Upper lobe of left lung (tissue), 4 donors: ENCODE data around the gene EHF.

Experiments
- CTCF ChIP-seq, 6 experiments: fragments of 450-650 bp in 4 of 6; fragments of 200-600 bp in 2 of 6; sonication (generic) in 2 of 6; IDR thresholded peaks; one replicate each; pipeline ENCODE4 v1.5.1; 2016 to 2019; ENCODE audit warnings: antibody characterized with exemption in 6 of 6
- POLR2AphosphoS5 ChIP-seq, 2 donors: sonication (generic); formaldehyde crosslinking; IDR thresholded peaks; one replicate each; pipeline ENCODE4 v1.5.1; 2017; ENCODE audit warnings: antibody characterized with exemption in 2 of 2

- no peak for TF ChIP-seq CTCF (IDR thresholded peaks at IDR 0.05)
- no peak for TF ChIP-seq POLR2AphosphoS5 (IDR thresholded peaks at IDR 0.05)
These were observed 45.6 kb upstream of the EHF start for GRCh38 chr11:34575261-34575660.
